DOHH2 (cell line): ENCODE data around the gene TTC13.

Experiments
- CTCF ChIP-seq: fragments of 200-600 bp; sonication (generic); IDR thresholded peaks from one replicate; pipeline ENCODE4 v1.5.1; 2014; ENCODE audit warnings: antibody characterized with exemption, mild to moderate bottlenecking, low read depth, low read length; ENCODE audit not compliant: poor library complexity, severe bottlenecking
- EZH2phosphoT487 ChIP-seq: fragments of 200-600 bp; sonication (generic); IDR thresholded peaks from 2 replicates; pipeline ENCODE4 v1.6.1; 2017; ENCODE audit warnings: borderline replicate concordance, mild to moderate bottlenecking, antibody characterized with exemption, low read length, moderate library complexity, mixed read lengths

- TF ChIP-seq CTCF (no peak), EZH2phosphoT487 (no peak)
Observed at GRCh38 chr1:230979952-230980351, 1.3 kb upstream of the TTC13 start.
